ENCODE results near the gene SLC16A11.

DNA sequence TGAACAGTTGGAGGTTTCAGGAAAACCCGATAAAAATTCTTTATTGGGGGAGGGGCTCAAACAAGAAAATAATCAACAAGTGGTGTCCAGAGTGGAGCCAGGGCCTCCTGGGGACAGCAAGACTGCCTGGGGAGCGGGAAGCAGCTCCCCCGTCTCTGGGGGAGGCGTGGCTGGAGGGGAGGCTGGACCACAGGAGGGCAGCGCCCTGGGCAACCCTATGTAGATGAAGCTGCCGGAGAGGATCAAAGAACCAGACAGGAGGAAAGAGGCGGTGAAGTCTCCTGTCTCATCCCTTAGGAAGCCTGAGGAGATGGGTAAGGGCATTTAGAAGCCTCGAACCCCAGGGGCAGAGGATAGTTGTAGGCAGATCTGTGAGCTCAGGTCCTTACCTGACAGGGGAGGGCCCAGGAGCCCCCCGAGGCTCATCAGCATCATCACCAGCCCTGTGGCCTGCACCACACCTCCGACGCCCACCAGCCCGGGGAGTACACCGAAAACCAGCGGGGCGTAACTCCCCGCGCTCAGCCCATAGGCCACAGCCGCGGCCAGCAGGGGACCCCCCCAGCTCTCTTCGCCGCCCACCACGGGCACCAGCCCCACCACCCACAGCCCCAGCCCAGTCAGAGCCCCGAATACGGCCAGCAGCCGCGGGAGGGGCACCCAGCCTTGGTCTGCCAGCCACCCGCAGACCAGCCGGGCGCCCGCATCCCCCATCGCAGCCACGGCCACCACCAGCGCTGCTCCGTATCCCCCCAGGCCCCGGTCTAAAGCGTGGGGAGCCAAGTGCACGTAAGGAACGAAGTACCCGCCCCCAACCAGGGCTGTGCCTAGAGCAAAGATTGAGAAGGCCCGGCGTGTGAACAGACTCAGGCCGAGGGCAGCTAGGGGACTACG, 2.0 kb downstream of the SLC16A11 start:
- TF ChIP-seq, protein P1, sequence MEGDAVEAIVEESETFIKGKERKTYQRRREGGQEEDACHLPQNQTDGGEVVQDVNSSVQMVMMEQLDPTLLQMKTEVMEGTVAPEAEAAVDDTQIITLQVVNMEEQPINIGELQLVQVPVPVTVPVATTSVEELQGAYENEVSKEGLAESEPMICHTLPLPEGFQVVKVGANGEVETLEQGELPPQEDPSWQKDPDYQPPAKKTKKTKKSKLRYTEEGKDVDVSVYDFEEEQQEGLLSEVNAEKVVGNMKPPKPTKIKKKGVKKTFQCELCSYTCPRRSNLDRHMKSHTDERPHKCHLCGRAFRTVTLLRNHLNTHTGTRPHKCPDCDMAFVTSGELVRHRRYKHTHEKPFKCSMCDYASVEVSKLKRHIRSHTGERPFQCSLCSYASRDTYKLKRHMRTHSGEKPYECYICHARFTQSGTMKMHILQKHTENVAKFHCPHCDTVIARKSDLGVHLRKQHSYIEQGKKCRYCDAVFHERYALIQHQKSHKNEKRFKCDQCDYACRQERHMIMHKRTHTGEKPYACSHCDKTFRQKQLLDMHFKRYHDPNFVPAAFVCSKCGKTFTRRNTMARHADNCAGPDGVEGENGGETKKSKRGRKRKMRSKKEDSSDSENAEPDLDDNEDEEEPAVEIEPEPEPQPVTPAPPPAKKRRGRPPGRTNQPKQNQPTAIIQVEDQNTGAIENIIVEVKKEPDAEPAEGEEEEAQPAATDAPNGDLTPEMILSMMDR (IDR thresholded peaks at IDR 0.05) = no peak
- TF ChIP-seq POLR2A (IDR thresholded peaks at IDR 0.05) = no peak
